ENCODE measurements around the gene UQCRQ. TPM values are rescaled to one million over a fixed set of nuclear protein-coding genes. Genes with fewer than 3 reads are reported as not detected.

UQCRQ gene
- total and polyA plus RNA-seq, 9 of the 15 experiments (the other 6 are each of a cell fraction or from before 2014, with no cell fraction given) = 235 to 2,421 (median 883) TPM

DNA sequence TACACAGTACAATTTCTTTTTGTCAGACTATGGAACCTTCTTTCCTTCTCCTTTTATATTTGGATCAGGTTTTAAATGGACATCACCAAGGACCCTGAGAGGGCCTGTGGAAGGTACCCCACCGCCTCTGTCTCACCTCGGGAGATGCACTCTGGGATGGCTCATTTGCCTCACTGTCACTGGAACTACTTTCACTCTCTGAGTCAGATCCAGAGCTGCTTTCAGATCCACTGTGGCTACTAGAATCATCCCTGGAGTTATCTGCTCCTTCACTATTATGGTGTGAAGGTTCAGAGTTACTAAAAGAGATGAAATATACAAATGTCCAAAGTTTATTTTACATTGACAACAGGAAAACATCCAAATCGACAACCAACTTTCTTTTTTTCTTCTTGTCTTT, 31.7 kb downstream of the UQCRQ start (continued):
- TF ChIP-seq ATF3 (IDR thresholded peaks at IDR 0.05) = no peak
- TF ChIP-seq ATF3 (CRISPR knock-in tag; conservative IDR thresholded peaks at IDR 0.05) = no peak

DNA sequence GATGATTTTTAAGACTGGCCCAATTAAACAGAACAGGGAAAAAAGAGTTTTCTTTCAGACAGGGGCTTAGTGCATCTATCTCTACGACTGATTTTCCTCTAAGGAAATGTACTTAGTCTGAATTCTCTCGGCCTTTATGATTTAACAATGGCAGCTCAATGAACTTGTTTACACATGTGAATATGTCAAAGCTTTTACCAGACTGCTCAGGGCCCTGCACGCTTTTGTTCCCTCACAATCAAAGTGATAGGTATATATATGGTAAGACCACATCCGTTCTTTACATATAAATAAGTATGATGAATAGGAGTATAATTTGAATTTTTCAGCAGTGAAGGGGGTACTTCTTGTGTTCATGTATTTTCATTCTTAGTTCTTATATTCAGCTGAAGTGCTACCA, 34.6 kb downstream of the UQCRQ start:
- no peak overlapping the region for H3K9ac ChIP-seq (ENCODE audit: insufficient read depth in 1 of 2, low read depth in 2 of 2, low read length in 2 of 2)
- H3K9me3 ChIP-seq (replicated peaks; ENCODE audit: control insufficient read depth, insufficient read depth, low read depth, low read length) = no peaks in the 10 kb centered on the region
- no peaks in the 10 kb centered on the region for H3K79me2 ChIP-seq (ENCODE audit: control insufficient read depth, insufficient read depth, low read length)
- FAIRE-seq (no peak), DNase-seq (ENCODE audit: extremely low read depth in 1 of 4, low spot score in 3 of 4) (no peak), ATAC-seq (no peak)
- no TSS peak for BruUV-seq (replicated peaks)
- CTCF ChIA-PET (ENCODE audit: low intra/inter-chr PET ratio) = no interaction called here
- H3K4me3 ChIP-seq = no peak overlapping the region
- no peaks in the 10 kb centered on the region for H3K4me1 ChIP-seq (replicated peaks in 1 of 2; ENCODE audit: control insufficient read depth in 2 of 2, insufficient read depth in 2 of 2, low read length in 2 of 2)
- H3K9me1 ChIP-seq (ENCODE audit: control insufficient read depth, insufficient read depth, low read length) = no peaks in the 10 kb centered on the region
- peaks cover 66% of the 10 kb centered on the region for H3K36me3 ChIP-seq (ENCODE audit: control insufficient read depth, insufficient read depth, low read length)
- H3K4me2 ChIP-seq (ENCODE audit: insufficient read depth, low read length) = no peak overlapping the region
- 85% methylated on average over 4 of the region's 4 CpGs for WGBS (ENCODE audit: insufficient coverage, low coverage, missing lambda C conversion rate)
- intact Hi-C loops (cut with micrococcal nuclease) = no loop called here
- POLR2A ChIA-PET = interaction anchor here (0.6 kb wide), 1 partner anchor 16 kb away, joined by 3 read pairs; no protein-coding TSS in a partner anchor
- TF ChIP-seq ZNF280A (IDR thresholded peaks at IDR 0.05; ENCODE audit: low read depth, partially characterized antibody) = no peak
- no peak for TF ChIP-seq RFX5 (IDR thresholded peaks at IDR 0.05; ENCODE audit: low read depth, low read length)
- no peak for TF ChIP-seq EZH2 (IDR thresholded peaks at IDR 0.05; ENCODE audit: borderline replicate concordance, low read depth, low read length)
- no peak for TF ChIP-seq HINFP (tag; conservative IDR thresholded peaks at IDR 0.05; ENCODE audit: low read depth)
- no peak for TF ChIP-seq RB1 (IDR thresholded peaks at IDR 0.05; ENCODE audit: low read depth)
- TF ChIP-seq SUPT5H (IDR thresholded peaks at IDR 0.05) = no peak
- no peak for TF ChIP-seq EGR1 (conservative IDR thresholded peaks at IDR 0.05)
- TF ChIP-seq, protein P1, sequence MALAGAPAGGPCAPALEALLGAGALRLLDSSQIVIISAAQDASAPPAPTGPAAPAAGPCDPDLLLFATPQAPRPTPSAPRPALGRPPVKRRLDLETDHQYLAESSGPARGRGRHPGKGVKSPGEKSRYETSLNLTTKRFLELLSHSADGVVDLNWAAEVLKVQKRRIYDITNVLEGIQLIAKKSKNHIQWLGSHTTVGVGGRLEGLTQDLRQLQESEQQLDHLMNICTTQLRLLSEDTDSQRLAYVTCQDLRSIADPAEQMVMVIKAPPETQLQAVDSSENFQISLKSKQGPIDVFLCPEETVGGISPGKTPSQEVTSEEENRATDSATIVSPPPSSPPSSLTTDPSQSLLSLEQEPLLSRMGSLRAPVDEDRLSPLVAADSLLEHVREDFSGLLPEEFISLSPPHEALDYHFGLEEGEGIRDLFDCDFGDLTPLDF (CRISPR knock-in tag; IDR thresholded peaks at IDR 0.05) = no peak
- H3K27ac ChIP-seq (ENCODE audit: extremely low read depth, low read depth, low read length) = no peak overlapping the region
- no peaks in the 10 kb centered on the region for H4K20me1 ChIP-seq (replicated peaks; ENCODE audit: control insufficient read depth, insufficient read depth, low read length)
- H2AFZ ChIP-seq (ENCODE audit: low read depth, low read length) = no peak overlapping the region
- in situ Hi-C loops (cut with MboI) = no loop called here
- H3K27me3 ChIP-seq (ENCODE audit: control insufficient read depth in 2 of 2, insufficient read depth in 2 of 2, low read length in 2 of 2) = no peaks in the 10 kb centered on the region
